B cell (primary cell): ENCODE results near the gene CACNG1. TPM values are rescaled to one million over a fixed set of nuclear protein-coding genes. Genes with fewer than 3 reads are reported as not detected.

Source experiments
- ATAC-seq: fragments of 200-7000 bp; cut with Tn5 transposase; one replicate; pipeline ENCODE4 v1.10.0; 2021; ENCODE audit warnings: low read depth, mild to moderate bottlenecking, moderate number of reproducible peaks, moderate library complexity
- CTCF ChIA-PET: fragments of 350-600 bp; sonication (Branson Sonifier 250); formaldehyde crosslinking; loops from one replicate; lab custom pipeline; 2021; ENCODE audit warnings: antibody characterized with exemption, inconsistent platforms; lab: Charles Lee
- POLR2A ChIA-PET: fragments of 350-600 bp; sonication (Branson Sonifier 250); formaldehyde crosslinking; loops from one replicate; lab custom pipeline; 2021; ENCODE audit warnings: antibody characterized with exemption; lab: Charles Lee
- DNase-seq: peaks from one replicate; pipeline ENCODE4 v3.0.0; 2013
- H2AFZ ChIP-seq: 2 replicates; pipeline ENCODE4 v1.6.1; 2012; ENCODE audit warnings: mild to moderate bottlenecking, low read depth, low read length; ENCODE audit not compliant: insufficient read depth, poor library complexity, severe bottlenecking
- H3K27ac ChIP-seq, 2 donors: 1 replicate in 1 of 2; 2 replicates in 1 of 2; pipeline ENCODE4 v1.5.1; 2012 to 2013; ENCODE audit warnings: low read length in 2 of 2, mild to moderate bottlenecking in 2 of 2, moderate library complexity in 1 of 2
- H3K27me3 ChIP-seq, 4 experiments: fragments of 200-600 bp in 1 of 4; sonication (generic) in 1 of 4; replicated peaks in 1 of 4; 1 replicate in 2 of 4; 2 replicates in 2 of 4; pipeline versions ENCODE4 v1.6.1 to v1.7.0; 2013 to 2016; ENCODE audit warnings: low read length in 3 of 4, mild to moderate bottlenecking in 2 of 4, mixed read lengths in 1 of 4, moderate library complexity in 1 of 4; ENCODE audit not compliant: insufficient read depth in 4 of 4, control insufficient read depth in 3 of 4; ENCODE audit errors: control extremely low read depth in 1 of 4
- H3K36me3 ChIP-seq, 2 experiments: replicated peaks in 1 of 2; 1 replicate in 1 of 2; 2 replicates in 1 of 2; pipeline versions ENCODE4 v1.6.1 to v1.7.1; 2013; ENCODE audit warnings: low read length in 1 of 2; ENCODE audit not compliant: insufficient read depth in 2 of 2, control insufficient read depth in 1 of 2; ENCODE audit errors: control extremely low read depth in 1 of 2, extremely low read depth in 1 of 2
- H3K4me1 ChIP-seq, 2 donors: fragments of 200-600 bp in 1 of 2; sonication (generic) in 1 of 2; 1 replicate in 1 of 2; 2 replicates in 1 of 2; pipeline versions ENCODE4 v1.5.1 to v1.6.1; 2013 to 2017; ENCODE audit warnings: low read length in 2 of 2; ENCODE audit not compliant: control insufficient read depth in 2 of 2, insufficient read depth in 2 of 2
- H3K4me2 ChIP-seq: replicated peaks from 2 replicates; pipeline ENCODE3; 2012; ENCODE audit warnings: mild to moderate bottlenecking, low read depth, low read length; ENCODE audit not compliant: poor library complexity, severe bottlenecking
- H3K4me3 ChIP-seq, 5 experiments: fragments of 200-600 bp in 1 of 5; sonication (generic) in 1 of 5; 1 replicate in 3 of 5; 2 replicates in 2 of 5; pipeline versions ENCODE4 v1.5.1 to v1.7.0; 2011 to 2016; ENCODE audit warnings: low read length in 4 of 5, mild to moderate bottlenecking in 4 of 5, low read depth in 2 of 5, control low read depth in 1 of 5, moderate library complexity in 1 of 5; ENCODE audit not compliant: insufficient read depth in 1 of 5; ENCODE audit errors: control extremely low read depth in 1 of 5, extremely low read depth in 1 of 5
- H3K79me2 ChIP-seq: fragments of 200-600 bp; sonication (generic); one replicate; pipeline ENCODE4 v1.6.0; 2016; ENCODE audit warnings: low read length; ENCODE audit not compliant: control insufficient read depth, insufficient read depth
- H3K9ac ChIP-seq: fragments of 200-600 bp; sonication (generic); 2 replicates; pipeline ENCODE4 v1.6.1; 2017; ENCODE audit warnings: mild to moderate bottlenecking, low read length, moderate library complexity
- H3K9me3 ChIP-seq, 3 donors: one replicate each; pipeline versions ENCODE4 v1.6.1 to v1.7.1; 2013; ENCODE audit warnings: low read length in 2 of 3; ENCODE audit not compliant: control insufficient read depth in 2 of 3, insufficient read depth in 1 of 3; ENCODE audit errors: control extremely low read depth in 1 of 3
- H4K20me1 ChIP-seq: 2 replicates; pipeline ENCODE4 v1.6.0; 2012; ENCODE audit warnings: mild to moderate bottlenecking, low read length; ENCODE audit not compliant: insufficient read depth, control insufficient read depth, poor library complexity, severe bottlenecking
- H3K27ac Mint-ChIP-seq: one replicate; pipeline ENCODE4 v1.8.0; 2021; ENCODE audit warnings: mixed read lengths
- H3K27me3 Mint-ChIP-seq: one replicate; pipeline ENCODE4 v1.8.0; 2021; ENCODE audit warnings: mixed read lengths
- H3K4me1 Mint-ChIP-seq: one replicate; pipeline ENCODE4 v1.8.0; 2021; ENCODE audit warnings: mixed read lengths
- H3K4me3 Mint-ChIP-seq: one replicate; pipeline ENCODE4 v1.8.0; 2021; ENCODE audit warnings: mixed read lengths
- H3K9me3 Mint-ChIP-seq: one replicate; pipeline ENCODE4 v1.8.0; 2022; ENCODE audit warnings: mixed read lengths; ENCODE audit not compliant: insufficient read depth
- EZH2 ChIP-seq: IDR thresholded peaks from 2 replicates; pipeline ENCODE4 v1.6.1; 2012; ENCODE audit warnings: borderline replicate concordance, low read depth, mild to moderate bottlenecking, moderate library complexity, low read length; ENCODE audit not compliant: insufficient read depth, poor library complexity, severe bottlenecking
- WGBS: methylation state at CpG from one replicate; pipeline ENCODE4 v1.1.5; 2013; ENCODE audit warnings: missing lambda C conversion rate; ENCODE audit not compliant: insufficient coverage; 5-methylcytosine and 5-hydroxymethylcytosine counted together
- intact Hi-C: fragments of 100-400 bp; cut with micrococcal nuclease; formaldehyde crosslinking; loops from one replicate; pipeline ENCODE4 v1.10.0; 2022
- polyA plus RNA-seq: library from polyadenylated mRNA; depleted of rRNA; stranded (reverse); fragments of >200 nt; gene quantifications from 2 replicates; pipeline ENCODE4 v1.2.3, GENCODE V29; 2012
- total RNA-seq, 2 donors: library from RNA; stranded (reverse); fragments of 120-200 nt in 1 of 2; gene quantifications; 1 replicate in 1 of 2; 2 replicates in 1 of 2; pipeline versions ENCODE4 v1.2.3 to v1.2.4, GENCODE V29; 2013 to 2022
- TF ChIP-seq, protein P1 (sequence below): fragments of 200-600 bp; IDR thresholded peaks from one replicate; pipeline ENCODE4 v1.8.0; 2022; ENCODE audit warnings: antibody characterized with exemption, mild to moderate bottlenecking

Gene CACNG1
- total and polyA plus RNA-seq, 2 donors (not counting 1 experiment from before 2014, with no cell fraction given) = not detected

DNA sequence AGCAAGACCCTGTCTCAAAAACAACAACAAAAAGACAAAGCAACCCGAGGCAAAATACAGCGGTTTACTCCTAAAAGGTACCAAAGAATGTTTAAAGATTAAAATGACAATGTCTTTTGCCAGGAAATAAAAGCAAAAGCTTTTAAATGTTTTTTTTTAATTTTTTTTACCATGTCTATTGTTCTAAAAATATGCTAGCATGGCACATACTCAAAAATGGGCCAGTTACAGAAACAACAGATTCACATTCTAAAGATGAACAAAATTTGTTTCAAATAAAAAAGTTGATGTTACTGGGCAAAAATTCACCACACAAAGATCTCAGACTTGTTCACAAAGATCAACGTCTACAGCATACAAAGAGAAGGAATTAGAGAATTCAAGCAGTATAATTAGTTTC, 41.1 kb downstream of the CACNG1 start:
- no peak overlapping the region for H3K4me2 ChIP-seq
- CTCF ChIA-PET = no interaction called here
- H3K4me3 ChIP-seq = no peak overlapping the region
- Mint-ChIP-seq H3K4me3 (no peak overlapping the region), H3K4me1 (peaks cover 16% of the 10 kb centered on the region), H3K9me3 (no peaks in the 10 kb centered on the region), H3K27ac (no peak overlapping the region), H3K27me3 (no peaks in the 10 kb centered on the region)
- peaks cover 9 to 34% of the 10 kb centered on the region in 2 experiments for H3K36me3 ChIP-seq
- no CpG with 5 or more reads among the region's 3 CpGs for WGBS
- peaks cover 7 to 12% of the 10 kb centered on the region in 2 donors for H3K4me1 ChIP-seq
- H3K27ac ChIP-seq = no peak overlapping the region
- ATAC-seq (no peak), DNase-seq (no peak)
- H4K20me1 ChIP-seq = peaks cover 21% of the 10 kb centered on the region
- TF ChIP-seq, protein P1, sequence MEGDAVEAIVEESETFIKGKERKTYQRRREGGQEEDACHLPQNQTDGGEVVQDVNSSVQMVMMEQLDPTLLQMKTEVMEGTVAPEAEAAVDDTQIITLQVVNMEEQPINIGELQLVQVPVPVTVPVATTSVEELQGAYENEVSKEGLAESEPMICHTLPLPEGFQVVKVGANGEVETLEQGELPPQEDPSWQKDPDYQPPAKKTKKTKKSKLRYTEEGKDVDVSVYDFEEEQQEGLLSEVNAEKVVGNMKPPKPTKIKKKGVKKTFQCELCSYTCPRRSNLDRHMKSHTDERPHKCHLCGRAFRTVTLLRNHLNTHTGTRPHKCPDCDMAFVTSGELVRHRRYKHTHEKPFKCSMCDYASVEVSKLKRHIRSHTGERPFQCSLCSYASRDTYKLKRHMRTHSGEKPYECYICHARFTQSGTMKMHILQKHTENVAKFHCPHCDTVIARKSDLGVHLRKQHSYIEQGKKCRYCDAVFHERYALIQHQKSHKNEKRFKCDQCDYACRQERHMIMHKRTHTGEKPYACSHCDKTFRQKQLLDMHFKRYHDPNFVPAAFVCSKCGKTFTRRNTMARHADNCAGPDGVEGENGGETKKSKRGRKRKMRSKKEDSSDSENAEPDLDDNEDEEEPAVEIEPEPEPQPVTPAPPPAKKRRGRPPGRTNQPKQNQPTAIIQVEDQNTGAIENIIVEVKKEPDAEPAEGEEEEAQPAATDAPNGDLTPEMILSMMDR = no peak
- TF ChIP-seq EZH2 = no peak
- no peak overlapping the region for H2AFZ ChIP-seq
- peaks cover 6% of the 10 kb centered on the region for H3K79me2 ChIP-seq
- POLR2A ChIA-PET = no interaction called here
- H3K9me3 ChIP-seq = no peaks in the 10 kb centered on the region
- H3K27me3 ChIP-seq = no peaks in the 10 kb centered on the region
- H3K9ac ChIP-seq = no peak overlapping the region
- intact Hi-C loops = no loop called here

DNA sequence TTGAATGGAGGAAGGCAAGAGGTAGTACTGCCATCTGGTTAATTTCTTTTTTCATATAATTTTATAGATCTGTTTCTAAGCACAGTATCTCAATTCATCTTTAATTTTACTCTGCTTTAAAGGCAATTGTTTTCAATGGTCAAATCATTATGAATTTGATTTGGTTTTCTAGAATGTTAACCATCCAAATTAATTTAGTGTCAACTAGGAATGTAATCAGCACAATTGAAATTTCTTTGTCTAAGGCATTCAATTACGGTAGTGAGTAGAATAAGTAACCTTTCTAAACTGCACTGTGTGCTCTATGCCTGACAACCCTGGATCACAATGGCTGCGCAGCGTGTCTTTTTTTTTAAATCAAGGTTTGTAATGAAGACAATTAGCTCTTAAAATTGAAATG, 44.3 kb downstream of the CACNG1 start:
- Histone ChIP-seq H3K4me2 (no peak overlapping the region), H3K36me3 (peaks cover 3 to 25% of the 10 kb centered on the region in 2 experiments), H3K9ac (no peak overlapping the region), H3K4me1 (no peaks in the 10 kb centered on the region), H3K27ac (no peak overlapping the region), H3K27me3 (no peaks in the 10 kb centered on the region), H4K20me1 (peaks cover 28% of the 10 kb centered on the region), H3K9me3 (no peaks in the 10 kb centered on the region), H3K79me2 (peaks cover 12% of the 10 kb centered on the region), H3K4me3 (no peak overlapping the region), H2AFZ (no peak overlapping the region)
- CTCF ChIA-PET = no interaction called here
- no peak for DNase-seq
- TF ChIP-seq, protein P1 = no peak
- no peak for TF ChIP-seq EZH2
- intact Hi-C loops = no loop called here
- no peak for ATAC-seq
- Mint-ChIP-seq H3K4me1 (peaks cover 1% of the 10 kb centered on the region), H3K27me3 (no peaks in the 10 kb centered on the region), H3K27ac (no peak overlapping the region), H3K4me3 (no peak overlapping the region), H3K9me3 (no peaks in the 10 kb centered on the region)
- 100% methylated on average over 1 of the region's 3 CpGs for WGBS
- POLR2A ChIA-PET = no interaction called here
